Measurements from ENCODE around the gene TTC1.

DNA sequence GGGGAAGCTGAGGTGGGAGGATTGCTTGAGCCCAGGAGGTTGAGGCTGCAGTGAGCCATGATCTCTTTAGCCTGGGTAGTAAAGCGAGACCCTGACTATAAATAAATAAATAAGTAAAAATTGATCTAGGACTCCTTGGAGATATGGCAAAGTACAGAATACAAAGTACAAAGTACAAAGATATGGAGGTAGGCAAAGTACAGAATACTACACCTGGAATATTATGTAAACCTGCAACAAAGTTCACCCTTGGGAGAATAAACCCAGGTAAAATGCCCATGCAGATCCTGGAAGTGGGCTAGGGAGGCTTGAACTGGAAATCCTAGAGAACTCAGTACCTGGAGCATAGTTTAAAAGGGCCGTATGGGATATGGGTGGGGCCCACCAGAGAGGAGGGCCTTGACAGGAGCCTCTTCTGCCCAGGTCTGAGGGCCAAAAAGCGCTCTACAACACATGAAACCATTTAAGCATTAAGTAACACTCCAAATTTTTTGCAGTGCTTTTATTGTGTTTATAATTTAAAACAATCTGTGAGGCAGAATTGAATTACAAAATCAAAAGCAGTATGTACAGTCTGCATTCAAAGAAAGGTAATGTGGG, 20.7 kb downstream of the TTC1 start:
- TF ChIP-seq POLR2AphosphoS5 (IDR thresholded peaks at IDR 0.05; ENCODE audit: low read depth, low read length), result no peak
- no peak for TF ChIP-seq TAF1 (IDR thresholded peaks at IDR 0.05; ENCODE audit: borderline replicate concordance, low read depth, low read length)
- TF ChIP-seq POLR2A (IDR thresholded peaks at IDR 0.05; ENCODE audit: low read depth, low read length), result no peak
